ENCODE measurements around the gene NCAPG2. TPM values are rescaled to one million over a fixed set of nuclear protein-coding genes. Genes with fewer than 3 reads are reported as not detected.

Gene NCAPG2
- total RNA-seq, 1 donor from 2014 or later = 11.7 TPM

DNA sequence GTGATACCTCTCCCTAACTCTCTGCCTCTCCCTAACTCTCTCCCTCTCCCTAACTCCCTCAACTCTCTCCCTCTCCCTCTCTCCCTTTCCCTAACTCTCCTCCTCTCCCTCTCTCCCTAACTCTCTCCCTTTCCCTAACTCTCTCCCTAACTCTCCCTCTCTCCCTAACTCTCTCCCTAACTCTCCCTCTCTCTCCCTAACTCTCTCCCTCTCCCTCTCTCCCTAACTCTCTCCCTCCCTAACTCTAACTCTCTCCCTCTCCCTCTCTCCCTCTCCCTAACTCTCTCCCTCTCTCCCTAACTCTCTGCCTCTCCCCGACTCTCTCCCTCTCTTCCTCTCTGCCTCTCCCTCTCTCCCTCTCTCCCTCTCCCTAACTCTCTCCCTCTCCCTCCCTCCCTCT is 115.0 kb downstream of the NCAPG2 start:
- ATAC-seq (peak; percentile 6), DNase-seq (ENCODE audit: low spot score) (no peak)
- intact Hi-C loops (cut with DNase I) = no loop called here

DNA sequence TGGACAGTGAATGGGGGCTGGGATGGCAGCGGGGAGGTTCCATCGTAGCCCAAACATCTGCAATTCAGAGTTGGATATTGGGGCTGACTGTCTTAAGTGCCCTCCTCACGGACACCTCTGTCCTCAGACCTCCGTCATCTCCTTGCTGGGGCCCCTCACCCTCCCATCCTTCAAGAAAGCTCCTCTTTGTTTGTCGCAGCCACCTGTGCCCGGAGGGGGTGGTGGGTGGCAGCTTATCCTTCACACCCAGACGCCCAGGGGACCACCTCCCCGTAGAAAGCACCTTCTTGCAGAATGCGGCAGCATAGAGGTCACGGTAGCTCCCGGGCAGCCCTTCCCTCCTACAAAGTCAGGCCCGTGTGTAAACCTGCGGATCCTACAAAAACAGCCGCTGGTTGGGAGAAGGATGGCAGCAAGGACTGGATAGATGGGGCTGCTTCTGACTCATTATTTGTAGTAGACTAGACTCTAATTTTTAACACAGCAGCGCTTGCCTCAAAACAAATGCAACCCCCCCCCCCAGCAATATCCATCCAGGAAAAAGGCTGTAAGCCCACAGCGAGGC is 115.6 kb downstream of the NCAPG2 start:
- intact Hi-C loops (cut with DNase I) = no loop called here
- ATAC-seq (no peak), DNase-seq (ENCODE audit: low spot score) (no peak)

DNA sequence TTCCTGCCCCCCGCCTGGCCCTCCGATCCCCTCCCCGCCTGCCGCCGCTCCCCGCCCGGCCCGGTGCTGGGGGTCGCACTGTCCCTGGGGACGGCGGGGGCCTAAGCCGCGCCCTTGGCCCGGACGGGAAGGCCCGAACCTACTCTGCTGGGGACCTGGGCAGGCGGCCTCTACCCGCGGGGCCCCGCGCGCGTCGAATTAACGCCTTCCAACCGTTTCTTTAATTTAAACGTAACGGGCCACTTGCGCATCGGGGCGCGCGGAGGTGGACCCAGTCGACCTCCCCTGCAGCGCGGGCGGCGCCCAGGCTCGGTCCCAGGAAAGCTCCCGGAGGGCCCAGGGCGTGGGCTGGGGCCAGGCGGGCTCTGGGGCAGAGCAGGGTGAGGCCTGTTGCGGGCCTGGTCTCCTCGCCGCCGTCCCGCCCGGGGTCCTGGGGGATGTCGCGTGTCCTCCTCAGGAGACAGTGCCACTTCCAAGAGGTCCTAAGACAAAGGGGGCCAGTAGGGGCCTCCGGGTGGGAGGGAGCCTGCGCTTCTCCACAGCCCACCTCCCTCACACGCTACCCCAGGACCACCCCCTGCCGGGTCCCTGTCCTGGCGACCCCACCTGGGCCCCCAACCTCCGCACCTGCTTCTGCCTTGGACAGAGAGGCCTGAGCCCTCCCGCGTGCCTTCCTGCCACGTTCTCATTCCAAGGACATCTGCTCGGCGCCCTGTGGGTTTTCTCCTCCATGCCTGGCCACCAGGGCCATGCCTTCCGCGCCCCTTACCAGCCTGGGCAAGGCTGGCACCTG is 116.3 kb downstream of the NCAPG2 start:
- no peak for DNase-seq (ENCODE audit: low spot score)

DNA sequence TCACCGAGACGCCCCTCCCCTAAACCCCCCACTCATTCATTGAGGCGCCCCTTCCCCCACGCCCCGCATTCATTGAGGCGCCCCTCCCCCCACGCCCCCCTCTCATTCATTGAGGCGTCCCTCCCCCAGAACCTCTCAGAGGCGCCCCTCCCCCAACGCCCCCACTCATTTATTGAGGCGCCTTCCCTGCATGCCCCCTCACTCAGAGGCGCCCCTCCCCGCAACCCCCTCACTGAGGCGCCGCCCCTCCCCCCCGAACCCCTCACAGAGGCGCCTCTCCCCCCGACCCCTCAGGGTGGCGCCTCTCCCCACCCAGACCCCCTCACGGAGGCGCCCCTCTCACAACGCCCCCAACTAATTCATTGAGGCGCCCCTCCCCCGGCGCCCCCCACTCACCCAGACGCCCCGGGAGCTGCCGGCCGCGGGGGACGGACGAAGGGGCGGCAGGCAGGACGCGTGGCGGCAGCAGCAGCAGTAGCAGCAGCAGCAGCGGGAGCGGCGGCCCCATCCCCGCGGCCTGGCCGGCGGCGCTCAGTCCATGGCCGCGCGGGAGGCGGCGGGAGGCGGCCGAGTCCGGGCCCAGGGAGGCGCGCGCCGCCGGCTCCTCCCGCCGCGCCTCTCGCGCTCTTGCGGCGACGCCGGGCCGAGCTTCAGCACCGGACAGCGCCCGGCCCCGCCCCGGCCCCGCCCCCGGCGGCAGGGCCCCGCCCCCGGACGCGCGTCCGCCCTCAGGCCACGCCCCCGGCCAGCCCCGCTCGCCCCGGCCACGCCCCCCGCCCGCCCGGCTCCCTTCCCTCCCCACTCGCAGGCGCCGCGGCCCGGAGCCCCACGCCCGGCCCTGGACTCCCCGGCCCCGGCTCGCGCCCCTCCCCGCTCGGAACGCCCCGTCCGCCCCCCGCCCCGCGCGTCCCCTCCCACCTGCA is 117.2 kb downstream of the NCAPG2 start, which contains the start of gene PTPRN2:
Gene PTPRN2 (minus strand): TSS at position 662 of the 923 bp plus-strand sequence.
- peak; percentile 87 for ATAC-seq
- intact Hi-C loops (cut with DNase I) = no loop called here
- peak; percentile 77 for DNase-seq (ENCODE audit: low spot score)

More for the DNA sequence above, 116.3 kb downstream of the NCAPG2 start:
- peak; percentile 34 for ATAC-seq
- intact Hi-C loops (cut with DNase I) = no loop called here

DNA sequence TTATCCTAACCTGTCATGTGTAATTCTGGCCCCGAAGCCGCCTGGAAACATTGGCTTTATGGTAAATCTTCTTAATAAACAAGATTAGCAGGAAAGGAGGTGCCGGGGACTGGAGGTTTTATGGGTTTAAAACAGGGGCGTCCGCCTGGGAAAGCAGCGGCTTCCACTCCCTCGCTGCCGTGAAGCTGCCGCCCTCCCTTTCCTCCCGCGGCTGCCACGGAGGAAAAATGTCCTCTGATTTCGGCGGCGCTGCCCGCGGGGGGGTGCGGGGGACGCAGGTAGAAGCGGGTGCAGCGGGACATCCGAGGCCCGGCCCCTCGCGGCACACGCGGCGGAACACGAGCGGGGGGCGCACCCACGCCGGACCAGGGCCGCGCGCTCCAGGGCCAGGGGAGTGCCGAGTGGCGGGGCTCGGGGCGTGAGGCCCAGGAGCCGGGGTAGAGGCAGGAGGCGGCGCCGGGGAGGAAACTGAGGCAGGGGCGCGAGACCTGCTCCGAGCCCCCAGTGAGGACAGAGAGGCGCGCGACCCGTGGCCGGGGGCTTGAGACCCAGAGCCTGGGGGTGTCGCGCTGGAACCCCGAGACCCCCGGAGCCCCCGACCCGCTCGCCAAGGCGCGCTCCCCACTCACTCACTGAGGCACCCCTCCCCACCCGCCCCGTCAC is 118.0 kb downstream of the NCAPG2 start:
- no peak for ATAC-seq
- intact Hi-C loops (cut with DNase I) = no loop called here
- DNase-seq (ENCODE audit: low spot score) = no peak

DNA sequence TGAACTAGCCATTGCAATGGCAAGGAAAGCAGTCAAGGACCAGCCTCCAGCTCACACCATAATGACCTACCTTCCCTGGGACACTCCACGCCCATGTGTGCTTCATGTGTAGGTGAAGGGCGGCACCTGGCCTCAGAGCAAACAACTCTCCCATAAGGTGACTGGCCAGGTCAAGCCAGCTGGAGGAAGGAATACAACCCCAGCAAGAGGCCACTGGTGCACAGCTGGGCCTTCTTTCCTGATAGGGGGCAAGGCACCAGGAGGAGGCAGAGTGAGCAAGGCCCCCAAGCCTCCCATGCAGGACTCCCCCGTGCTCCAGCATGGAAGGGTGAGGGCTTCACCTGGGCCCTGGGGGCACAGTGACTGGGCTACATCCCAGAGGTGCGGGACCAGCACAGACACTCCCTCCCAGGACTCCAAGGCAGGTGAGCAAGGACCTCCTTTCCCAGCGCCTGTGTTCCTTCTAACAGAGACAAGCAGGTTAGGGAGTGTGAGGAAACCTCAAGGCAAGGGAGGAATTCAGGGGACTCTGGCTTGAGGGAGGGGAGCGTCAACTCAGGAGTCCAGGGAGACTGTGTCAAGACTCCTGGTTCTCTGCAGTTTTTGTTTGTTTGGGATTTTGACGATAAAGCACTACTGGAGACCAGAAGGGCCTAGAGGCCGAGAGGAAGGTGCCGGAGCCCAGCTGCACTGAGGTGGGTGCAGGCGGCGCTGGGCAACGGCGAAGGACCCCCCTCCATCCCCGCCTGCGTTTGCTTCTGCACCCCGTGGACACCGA is 118.7 kb downstream of the NCAPG2 start:
- DNase-seq (ENCODE audit: low spot score) = no peak
- no peak for ATAC-seq
- intact Hi-C loops (cut with DNase I) = no loop called here

DNA sequence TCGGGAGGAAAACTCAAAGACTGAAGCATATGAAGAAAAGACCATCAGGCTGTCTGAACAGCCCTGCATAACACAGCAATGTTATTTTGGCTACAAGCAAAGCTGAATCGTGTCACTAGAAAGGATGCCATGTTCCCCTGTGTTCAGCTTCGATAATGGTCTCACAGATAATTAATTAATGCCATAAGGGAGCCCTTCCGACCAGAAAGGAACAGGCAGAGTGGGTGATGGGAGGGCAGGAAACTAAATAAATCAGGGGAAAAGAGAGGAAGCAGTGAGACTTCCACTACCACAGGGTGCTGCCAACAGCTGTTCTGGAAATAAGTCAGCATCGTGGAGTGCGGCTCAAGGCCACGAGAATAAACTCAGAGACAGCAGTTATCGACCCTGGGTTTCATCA is 120.2 kb downstream of the NCAPG2 start:
- intact Hi-C loops (cut with DNase I) = no loop called here
- DNase-seq (ENCODE audit: low spot score) (no peak), ATAC-seq (no peak)

DNA sequence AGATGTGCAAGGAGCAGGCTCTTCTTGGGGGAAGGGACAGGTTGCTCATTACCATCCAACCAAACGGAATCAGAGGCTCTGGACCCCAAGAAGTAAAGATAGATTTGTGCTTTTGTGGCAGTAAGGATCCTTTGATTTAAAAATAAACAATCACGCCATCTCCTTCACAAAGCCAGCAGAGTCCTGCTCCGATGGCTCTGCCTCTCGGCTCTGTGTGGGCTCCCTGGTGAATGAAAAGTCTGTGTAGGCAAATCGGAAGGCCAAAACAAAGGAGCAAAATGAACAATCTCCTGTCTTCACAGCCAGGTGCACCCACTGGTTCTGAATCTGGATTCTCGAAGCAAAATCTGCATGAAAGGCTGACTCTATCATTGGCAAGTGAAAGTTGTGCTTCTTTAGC is 120.8 kb downstream of the NCAPG2 start:
- intact Hi-C loops (cut with DNase I) = no loop called here
- no peak for ATAC-seq
- no peak for DNase-seq (ENCODE audit: low spot score)

DNA sequence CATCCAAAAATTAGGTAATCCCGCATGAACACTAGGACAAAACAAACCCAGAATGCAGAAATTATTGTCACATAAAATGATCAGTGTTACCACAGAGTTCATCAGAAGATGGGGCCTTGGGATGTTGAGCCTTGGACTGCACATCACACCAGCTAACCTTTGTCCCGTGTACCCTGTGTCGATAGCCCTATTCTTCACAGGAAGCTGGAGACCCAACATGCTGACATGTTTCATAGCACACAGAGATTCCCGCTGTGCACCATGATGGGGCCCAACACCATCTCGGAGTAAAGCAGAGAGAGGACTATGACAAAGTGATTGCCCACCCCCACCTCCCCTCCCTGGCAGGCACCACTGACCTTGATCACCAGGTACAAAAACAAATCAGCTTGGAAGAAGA is 121.5 kb downstream of the NCAPG2 start:
- intact Hi-C loops (cut with DNase I) = no loop called here
- DNase-seq (ENCODE audit: low spot score) (no peak), ATAC-seq (no peak)

DNA sequence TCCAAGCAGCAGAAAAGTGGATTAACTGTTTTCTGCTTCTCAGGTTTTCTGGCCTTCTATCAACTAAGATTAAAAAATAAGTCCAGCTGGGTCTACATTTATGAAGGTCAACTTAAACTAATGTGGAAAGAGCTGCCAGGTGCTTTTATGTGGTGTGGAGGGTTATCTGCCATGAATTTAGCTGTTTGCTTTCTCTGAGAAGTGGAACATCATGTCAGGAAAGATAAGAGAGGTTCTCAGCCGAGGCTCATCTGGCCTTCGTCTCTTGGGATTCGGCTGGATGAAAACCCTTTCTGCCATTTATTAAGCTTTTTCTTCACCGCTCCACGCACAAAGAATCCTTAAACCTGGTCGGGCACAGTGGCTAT is 122.5 kb downstream of the NCAPG2 start:
- no peak for DNase-seq (ENCODE audit: low spot score)
- intact Hi-C loops (cut with DNase I) = no loop called here
- ATAC-seq = no peak

DNA sequence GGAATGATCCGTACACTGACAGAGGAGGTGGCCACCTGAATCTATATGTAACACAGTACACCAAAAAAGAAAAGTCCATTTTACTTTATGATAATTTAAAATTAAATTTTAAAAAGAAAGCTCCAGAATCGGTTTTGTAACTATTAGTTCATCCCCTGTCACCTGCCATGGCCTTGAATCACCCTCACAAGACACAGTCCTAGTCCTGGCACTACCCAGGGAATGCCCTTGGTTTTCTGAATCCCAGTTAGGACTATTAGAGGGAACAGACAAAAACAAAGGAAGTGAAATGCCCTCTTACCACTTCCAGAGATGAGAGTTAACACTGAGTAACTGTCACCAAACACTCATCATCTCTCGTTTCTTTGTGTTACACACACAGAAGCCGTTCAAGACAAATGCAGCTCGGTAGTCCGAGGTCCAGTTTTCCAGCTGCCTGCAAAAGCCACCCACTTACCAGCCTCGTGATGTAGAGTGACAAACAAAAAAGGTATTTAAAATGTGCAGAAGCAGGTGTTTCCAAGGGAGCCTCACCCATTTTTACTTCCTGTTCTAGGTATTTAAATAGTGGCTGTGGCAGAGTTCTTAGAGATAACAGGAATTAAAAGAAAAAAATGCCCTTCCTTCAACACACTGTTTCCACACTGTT is 123.0 kb downstream of the NCAPG2 start:
- DNase-seq (ENCODE audit: low spot score) (no peak), ATAC-seq (no peak)
- intact Hi-C loops (cut with DNase I) = no loop called here

Small RNA genes within 50 kb of the gene (microRNA-seq; reads per million reads assigned to microRNA genes)
- gene MIR5707 = not detected

Other genes with a start within 250 kb of the NCAPG2 start
- gene PTPRN2, start 117.0 kb downstream of the NCAPG2 start, total RNA-seq = 12.7 TPM
- 103 TPM for gene ESYT2, start 124.7 kb upstream of the NCAPG2 start, total RNA-seq
- gene DYNC2I1, start 151.8 kb upstream of the NCAPG2 start, total RNA-seq = 29.6 TPM